HEK293 (cell line): ENCODE measurements around the gene PLEK2.

Experiments
- CTCF ChIA-PET: fragments of 350-600 bp; formaldehyde crosslinking; extraction: SDS; loops from one replicate; lab custom pipeline; 2021; ENCODE audit warnings: antibody characterized with exemption; lab: Yijun Ruan, JAX
- POLR2A ChIA-PET: fragments of 300-600 bp; formaldehyde crosslinking; extraction: SDS; loops from one replicate; lab custom pipeline; 2020; ENCODE audit warnings: antibody characterized with exemption, inconsistent platforms; lab: Yijun Ruan, JAX
- H3K27ac ChIP-seq: fragments of 200-500 bp; sonication (Bioruptor generic); 2 replicates; pipeline ENCODE4 v1.5.1; 2014; ENCODE audit warnings: low read depth, low read length, control low read depth, inconsistent platforms; ENCODE audit errors: extremely low read depth
- H3K36me3 ChIP-seq, 2 experiments: fragments of 200-500 bp in 1 of 2; sonication (Bioruptor generic) in 1 of 2; 1 replicate in 1 of 2; 2 replicates in 1 of 2; pipeline ENCODE4 v1.5.1; 2014 to 2017; ENCODE audit warnings: inconsistent platforms in 2 of 2, low read length in 2 of 2; ENCODE audit not compliant: control insufficient read depth in 2 of 2, insufficient read depth in 1 of 2
- H3K4me1 ChIP-seq: fragments of 200-500 bp; sonication (Bioruptor generic); 2 replicates; pipeline ENCODE4 v1.5.1; 2014; ENCODE audit warnings: mild to moderate bottlenecking, low read length, inconsistent platforms; ENCODE audit not compliant: control insufficient read depth, insufficient read depth
- H3K4me3 ChIP-seq: 2 replicates; pipeline ENCODE4 v1.5.1; 2011; ENCODE audit warnings: low read depth, mild to moderate bottlenecking, control low read depth, low read length, moderate library complexity
- H3K9me3 ChIP-seq: fragments of 200-500 bp; sonication (Bioruptor generic); 2 replicates; pipeline ENCODE4 v1.5.1; 2014; ENCODE audit warnings: low read depth, low read length, inconsistent platforms; ENCODE audit not compliant: control insufficient read depth, insufficient read depth
- ATF2 ChIP-seq: fragments of 450-650 bp; formaldehyde crosslinking; IDR thresholded peaks from 2 replicates; pipeline ENCODE4 v1.5.1; 2016; ENCODE audit warnings: missing biosample characterization, missing genetic modification characterization, low read depth
- ELK4 ChIP-seq: IDR thresholded peaks from 2 replicates; pipeline ENCODE4 v1.6.1; 2011; ENCODE audit warnings: mild to moderate bottlenecking, low read depth, low read length, borderline replicate concordance
- KLF1 ChIP-seq: fragments of 450-650 bp; formaldehyde crosslinking; IDR thresholded peaks from 2 replicates; pipeline ENCODE4 v1.5.1; 2016; ENCODE audit warnings: missing biosample characterization, missing genetic modification characterization
- PRDM1 ChIP-seq: fragments of 450-650 bp; formaldehyde crosslinking; IDR thresholded peaks from 2 replicates; pipeline ENCODE4; 2016; ENCODE audit warnings: missing biosample characterization, missing genetic modification characterization
- PRDM2 ChIP-seq: fragments of 450-650 bp; formaldehyde crosslinking; IDR thresholded peaks from 2 replicates; pipeline ENCODE4 v1.5.1; 2016; ENCODE audit warnings: missing biosample characterization, missing genetic modification characterization, borderline replicate concordance
- RBAK ChIP-seq: fragments of 450-650 bp; formaldehyde crosslinking; IDR thresholded peaks from 2 replicates; pipeline ENCODE4 v1.5.1; 2016; ENCODE audit warnings: missing biosample characterization, missing genetic modification characterization
- TCF7L2 ChIP-seq: IDR thresholded peaks from 2 replicates; pipeline ENCODE4 v1.6.1; 2011; ENCODE audit warnings: low read depth, mild to moderate bottlenecking, inconsistent platforms, low read length, moderate library complexity, borderline replicate concordance
- ZBTB17 ChIP-seq: fragments of 450-650 bp; formaldehyde crosslinking; IDR thresholded peaks from 2 replicates; pipeline ENCODE4 v1.5.1; 2016; ENCODE audit warnings: missing biosample characterization, missing genetic modification characterization
- ZNF140 ChIP-seq: fragments of 450-650 bp; formaldehyde crosslinking; IDR thresholded peaks from 2 replicates; pipeline ENCODE4 v1.5.1; 2016; ENCODE audit warnings: missing biosample characterization, missing genetic modification characterization
- ZNF433 ChIP-seq: fragments of 450-650 bp; formaldehyde crosslinking; IDR thresholded peaks from 2 replicates; pipeline ENCODE4 v1.5.1; 2016; ENCODE audit warnings: missing biosample characterization, missing genetic modification characterization, low read depth
- ZNF529 ChIP-seq: fragments of 450-650 bp; formaldehyde crosslinking; IDR thresholded peaks from 2 replicates; pipeline ENCODE4 v1.5.1; 2017; ENCODE audit warnings: missing genetic modification characterization, missing biosample characterization; ENCODE audit not compliant: insufficient replicate concordance
- ZNF580 ChIP-seq: fragments of 450-650 bp; formaldehyde crosslinking; IDR thresholded peaks from 2 replicates; pipeline ENCODE4 v1.5.1; 2016; ENCODE audit warnings: missing biosample characterization, missing genetic modification characterization
- ZNF639 ChIP-seq: fragments of 450-650 bp; formaldehyde crosslinking; IDR thresholded peaks from 2 replicates; pipeline ENCODE4 v1.5.1; 2016; ENCODE audit warnings: missing biosample characterization, missing genetic modification characterization
- ZNF645 ChIP-seq: fragments of 450-650 bp; formaldehyde crosslinking; IDR thresholded peaks from 2 replicates; pipeline ENCODE4; 2016; ENCODE audit warnings: missing biosample characterization, missing genetic modification characterization
- ZNF654 ChIP-seq: fragments of 450-650 bp; formaldehyde crosslinking; IDR thresholded peaks from 2 replicates; pipeline ENCODE4 v1.5.1; 2016; ENCODE audit warnings: low read depth, missing biosample characterization, missing genetic modification characterization

Gene PLEK2

GRCh38 chr14:67421356-67422224 is 9.6 kb upstream of the PLEK2 start:
- ChIA-PET POLR2A (no interaction called here), CTCF (interaction anchor here (0.5 to 1.8 kb wide), 4 partner anchors 150 to 1404 kb away, joined by 3 to 4 read pairs (median 4); no protein-coding TSS in a partner anchor)
- TF ChIP-seq PRDM1 (tag by site-specific recombination): no peak
- no peak for TF ChIP-seq RBAK (tag by site-specific recombination)
- no peak for TF ChIP-seq ZNF580 (tag by site-specific recombination)
- no peak for TF ChIP-seq ZNF654 (tag by site-specific recombination)
- Histone ChIP-seq H3K36me3 (no peaks in the 10 kb centered on the region), H3K9me3 (no peaks in the 10 kb centered on the region), H3K4me3 (no peak overlapping the region), H3K4me1 (no peaks in the 10 kb centered on the region), H3K27ac (no peak overlapping the region)

GRCh38 chr14:67420102-67420739 is 8.3 kb upstream of the PLEK2 start:
- Histone ChIP-seq H3K9me3 (no peaks in the 10 kb centered on the region), H3K4me1 (no peaks in the 10 kb centered on the region), H3K36me3 (no peaks in the 10 kb centered on the region), H3K4me3 (no peak overlapping the region), H3K27ac (no peak overlapping the region)
- POLR2A ChIA-PET: no interaction called here
- TF ChIP-seq ZNF639 (no peak), ATF2 (no peak), ELK4 (no peak), ZNF140 (no peak), TCF7L2 (no peak), ZNF529 (tag by site-specific recombination) (no peak)
- CTCF ChIA-PET: interaction anchor here (1.3 to 4.2 kb wide), 4 partner anchors 7 to 284 kb away, joined by 3 to 25 read pairs (median 4); no protein-coding TSS in a partner anchor

- CTCF ChIA-PET: interaction anchor here (0.7 to 4.2 kb wide), 2 partner anchors 9 to 74 kb away, joined by 3 to 25 read pairs; no protein-coding TSS in a partner anchor
- H3K4me1 ChIP-seq: peaks cover 4% of the 10 kb centered on the region; the same call in 1 of the 2 replicates
- no peaks in the 10 kb centered on the region for H3K9me3 ChIP-seq
- no peak overlapping the region for H3K27ac ChIP-seq
- no peaks in the 10 kb centered on the region for H3K36me3 ChIP-seq
- no peak overlapping the region for H3K4me3 ChIP-seq
- no peak for TF ChIP-seq ZNF645 (tag by site-specific recombination)
- peak; percentile 45; the same call in 1 of the 2 replicates for TF ChIP-seq KLF1
- TF ChIP-seq ZBTB17 (tag by site-specific recombination): no peak
- no peak for TF ChIP-seq ZNF433 (tag by site-specific recombination)
- TF ChIP-seq PRDM2 (tag by site-specific recombination): no peak
- POLR2A ChIA-PET: no interaction called here
These were observed 6.6 kb upstream of the PLEK2 start for GRCh38 chr14:67418401-67419191.
